ENCODE results near the gene CCDC34. TPM values are rescaled to one million over a fixed set of nuclear protein-coding genes. Genes with fewer than 3 reads are reported as not detected.

CCDC34 gene
- total RNA-seq, 1 experiment from 2014 or later: 18.7 TPM

DNA sequence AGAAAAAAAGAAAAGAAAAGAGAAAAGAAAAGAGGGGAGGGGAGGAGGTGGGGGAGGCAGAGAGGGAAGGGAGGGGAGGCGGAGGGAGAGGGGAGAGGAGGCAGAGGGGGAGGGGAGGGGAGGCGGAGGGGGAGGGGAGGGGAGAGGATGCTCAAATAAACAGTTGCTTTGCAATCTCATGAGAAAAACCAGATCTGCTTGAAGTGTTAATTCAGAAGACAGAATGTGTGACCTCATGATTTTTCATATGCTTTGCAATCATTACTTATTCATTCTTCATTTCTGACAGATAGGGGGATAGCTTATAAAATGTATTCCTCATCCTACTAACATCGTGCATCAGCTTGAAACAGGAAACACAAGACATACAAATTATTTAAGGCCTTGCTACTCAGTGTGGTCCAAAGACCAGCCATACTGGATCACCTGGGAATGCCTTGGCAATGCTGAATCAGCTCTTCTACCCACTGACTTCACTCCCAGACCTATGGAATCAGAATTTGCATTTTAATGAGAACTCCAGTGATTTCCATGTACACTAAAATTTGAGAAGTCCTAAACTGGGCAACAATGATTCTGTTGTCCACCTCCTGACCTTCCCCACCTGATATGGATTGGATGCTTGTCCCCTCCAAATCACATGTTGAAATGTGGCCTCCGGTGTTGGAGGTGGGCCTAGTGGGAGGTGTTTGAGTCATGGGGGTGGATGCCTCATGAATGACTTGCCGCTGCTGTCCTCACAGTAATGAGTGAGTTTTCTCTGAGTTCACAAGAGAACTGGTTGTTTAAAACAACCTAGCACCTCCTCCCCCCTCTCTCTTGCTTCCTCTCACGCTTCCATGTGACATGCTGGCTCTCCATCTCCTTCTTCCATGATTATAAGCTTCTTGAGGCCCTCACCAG is 69.2 kb downstream of the CCDC34 start (continued):
- TF ChIP-seq SRF (IDR thresholded peaks at IDR 0.05; ENCODE audit: low read depth) (no peak), SP1 (IDR thresholded peaks at IDR 0.05; ENCODE audit: low read depth) (no peak), YY1 (IDR thresholded peaks at IDR 0.05; ENCODE audit: extremely low read depth, insufficient replicate concordance, low read depth, low read length) (no peak), ZFX (IDR thresholded peaks at IDR 0.05) (no peak)

DNA sequence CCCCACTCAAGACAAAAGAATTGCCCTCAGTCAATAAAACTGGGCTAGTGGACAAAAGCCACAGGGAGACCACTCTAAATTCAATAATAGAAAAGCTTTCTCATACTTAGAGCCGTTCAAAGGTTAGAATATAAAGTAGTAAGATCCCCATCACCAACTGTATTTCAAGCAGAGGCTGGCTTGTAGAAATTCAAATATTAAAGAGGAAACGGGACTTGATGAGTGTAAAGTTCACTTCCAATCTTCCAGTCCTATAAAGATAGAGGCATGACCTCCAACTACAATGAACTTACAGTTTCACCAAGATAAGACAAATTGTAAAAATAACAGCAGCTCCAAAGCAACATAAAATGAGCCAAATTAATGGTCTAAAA is 70.4 kb downstream of the CCDC34 start:
- H3K9me3 ChIP-seq (ENCODE audit: control insufficient read depth in 1 of 2, insufficient read depth in 1 of 2, low read depth in 1 of 2, low read length in 2 of 2): peaks cover 11% of the 10 kb centered on the region in 2 experiments; a peak in 2 of 4 replicates
- H3K4me3 ChIP-seq (replicated peaks in 1 of 2; ENCODE audit: low read depth in 1 of 2, low read length in 2 of 2): no peak overlapping the region
- H4K20me1 ChIP-seq (ENCODE audit: insufficient read depth): no peaks in the 10 kb centered on the region
- ChIA-PET CTCF (no interaction called here), RAD21 (ENCODE audit: low non-redundant PET in 1 of 2, low total read pairs in 2 of 2, uncharacterized antibody in 2 of 2, unreplicated experiment in 2 of 2) (no interaction called here), POLR2A (no interaction called here)
- intact Hi-C loops (cut with micrococcal nuclease): loop anchor here (10.0 kb wide), 1 partner anchor 192 kb away; no protein-coding TSS in a partner anchor
- ATAC-seq (no peak), DNase-seq (ENCODE audit: low read depth, low spot score) (no peak)
- H3K4me1 ChIP-seq (ENCODE audit: control insufficient read depth in 1 of 2, insufficient read depth in 2 of 2, low read length in 2 of 2): no peaks in the 10 kb centered on the region
- H2AFZ ChIP-seq (ENCODE audit: low read depth, low read length, poor library complexity, severe bottlenecking): no peak overlapping the region
- no peaks in the 10 kb centered on the region for H3K36me3 ChIP-seq (ENCODE audit: control insufficient read depth in 1 of 2, insufficient read depth in 2 of 2, low read length in 2 of 2)
- H3K79me2 ChIP-seq (ENCODE audit: insufficient read depth, low read length): no peaks in the 10 kb centered on the region
- no peaks in the 10 kb centered on the region for H3K9me2 ChIP-seq (ENCODE audit: insufficient read depth)
- H3K4me2 ChIP-seq (ENCODE audit: low read length): no peak overlapping the region
- TF ChIP-seq SRF (IDR thresholded peaks at IDR 0.05; ENCODE audit: low read depth) (no peak), EZH2 (IDR thresholded peaks at IDR 0.05) (no peak), POLR2A (IDR thresholded peaks at IDR 0.05; ENCODE audit: borderline replicate concordance, extremely low read depth, insufficient read depth, insufficient read length) (no peak), FOSL1 (IDR thresholded peaks at IDR 0.05; ENCODE audit: low read depth) (no peak), RAD21 (IDR thresholded peaks at IDR 0.05; ENCODE audit: low read depth) (no peak), SIN3A (IDR thresholded peaks at IDR 0.05; ENCODE audit: low read depth) (no peak), ELF1 (IDR thresholded peaks at IDR 0.05; ENCODE audit: borderline replicate concordance, low read depth) (no peak), ZFX (IDR thresholded peaks at IDR 0.05) (no peak), YY1 (IDR thresholded peaks at IDR 0.05; ENCODE audit: extremely low read depth, insufficient replicate concordance, low read depth, low read length) (no peak), JUND (IDR thresholded peaks at IDR 0.05) (no peak), ZNF274 (IDR thresholded peaks at IDR 0.05; ENCODE audit: low read depth, low read length) (no peak), TCF7L2 (IDR thresholded peaks at IDR 0.05; ENCODE audit: borderline replicate concordance, extremely low read depth, insufficient read depth, insufficient read length) (no peak), POLR2AphosphoS5 (IDR thresholded peaks at IDR 0.05; ENCODE audit: low read depth, low read length) (no peak)
- TF ChIP-seq, protein P1, sequence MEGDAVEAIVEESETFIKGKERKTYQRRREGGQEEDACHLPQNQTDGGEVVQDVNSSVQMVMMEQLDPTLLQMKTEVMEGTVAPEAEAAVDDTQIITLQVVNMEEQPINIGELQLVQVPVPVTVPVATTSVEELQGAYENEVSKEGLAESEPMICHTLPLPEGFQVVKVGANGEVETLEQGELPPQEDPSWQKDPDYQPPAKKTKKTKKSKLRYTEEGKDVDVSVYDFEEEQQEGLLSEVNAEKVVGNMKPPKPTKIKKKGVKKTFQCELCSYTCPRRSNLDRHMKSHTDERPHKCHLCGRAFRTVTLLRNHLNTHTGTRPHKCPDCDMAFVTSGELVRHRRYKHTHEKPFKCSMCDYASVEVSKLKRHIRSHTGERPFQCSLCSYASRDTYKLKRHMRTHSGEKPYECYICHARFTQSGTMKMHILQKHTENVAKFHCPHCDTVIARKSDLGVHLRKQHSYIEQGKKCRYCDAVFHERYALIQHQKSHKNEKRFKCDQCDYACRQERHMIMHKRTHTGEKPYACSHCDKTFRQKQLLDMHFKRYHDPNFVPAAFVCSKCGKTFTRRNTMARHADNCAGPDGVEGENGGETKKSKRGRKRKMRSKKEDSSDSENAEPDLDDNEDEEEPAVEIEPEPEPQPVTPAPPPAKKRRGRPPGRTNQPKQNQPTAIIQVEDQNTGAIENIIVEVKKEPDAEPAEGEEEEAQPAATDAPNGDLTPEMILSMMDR (IDR thresholded peaks at IDR 0.05 in 2 of 3, conservative IDR thresholded peaks at IDR 0.05 in 1 of 3; ENCODE audit: borderline replicate concordance in 1 of 3, insufficient read depth in 1 of 3, low read depth in 2 of 3, low read length in 2 of 3): no peak
- no TSS peak for BruUV-seq (replicated peaks)
- H3K9ac ChIP-seq (ENCODE audit: low read length): no peak overlapping the region
- no peaks in the 10 kb centered on the region for H3K27me3 ChIP-seq (ENCODE audit: insufficient read depth, low read length)
- H3K27ac ChIP-seq (ENCODE audit: low read depth, low read length): no peak overlapping the region

Measured in HCT116 (cell line).